Fibroblast of skin of left quadriceps (primary cell): ENCODE measurements around the gene SH3D19.

Experiments
- DNase-seq, 2 experiments: peaks; one replicate each; pipeline ENCODE4 v3.0.0-alpha.2; 2013; ENCODE audit warnings: low read depth in 2 of 2

SH3D19 gene

DNA sequence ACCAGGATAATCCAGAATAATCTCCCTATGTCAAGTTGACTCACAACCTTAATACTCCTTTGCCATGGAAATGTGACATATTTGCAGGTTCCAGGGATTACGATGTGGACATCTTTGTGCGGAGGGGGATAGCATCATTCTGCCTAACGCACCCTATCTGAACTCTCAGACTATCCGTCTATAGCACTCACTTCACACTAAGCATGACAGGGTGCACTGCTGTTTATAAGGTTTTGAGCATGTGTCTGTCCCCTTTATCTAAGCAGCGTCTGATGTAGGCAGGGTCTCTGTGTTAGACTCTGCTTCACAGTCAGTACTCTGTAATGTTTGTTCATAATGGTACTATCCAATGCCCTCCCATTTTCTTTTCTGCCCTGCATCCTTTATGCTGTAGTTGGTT is 91.8 kb downstream of the SH3D19 start:
- no peak for DNase-seq

DNA sequence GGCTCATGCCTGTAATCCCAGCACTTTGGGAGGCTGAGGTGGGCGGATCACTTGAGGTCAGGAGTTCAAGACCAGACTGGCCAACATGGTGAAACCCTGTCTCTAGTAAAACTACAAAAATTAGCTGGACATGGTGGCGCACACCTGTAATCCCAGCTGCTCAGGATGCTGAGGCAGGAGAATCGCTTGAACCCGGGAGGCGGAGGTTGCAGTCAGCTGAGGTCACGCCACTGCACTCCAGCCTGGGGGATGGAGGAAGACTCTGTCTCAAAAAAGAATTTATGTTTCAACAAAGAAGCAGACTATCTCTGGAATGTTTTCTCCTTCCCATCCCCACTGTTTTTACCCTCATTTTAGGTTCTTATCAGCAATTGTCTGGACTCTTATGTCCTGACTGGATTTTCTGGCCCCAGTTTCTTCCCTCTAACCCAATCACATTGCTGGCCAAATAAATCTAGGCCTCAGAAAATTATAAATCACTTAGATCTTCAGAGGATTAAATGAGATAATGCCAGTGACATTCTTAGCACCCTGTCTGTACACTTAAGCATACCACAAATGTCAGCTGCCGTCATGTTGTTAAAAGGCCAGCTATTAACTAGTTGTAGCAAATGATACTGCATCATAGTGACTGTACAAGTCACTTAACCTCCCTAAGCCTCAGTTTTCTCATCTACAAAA is 93.3 kb downstream of the SH3D19 start:
- DNase-seq = no peak

DNA sequence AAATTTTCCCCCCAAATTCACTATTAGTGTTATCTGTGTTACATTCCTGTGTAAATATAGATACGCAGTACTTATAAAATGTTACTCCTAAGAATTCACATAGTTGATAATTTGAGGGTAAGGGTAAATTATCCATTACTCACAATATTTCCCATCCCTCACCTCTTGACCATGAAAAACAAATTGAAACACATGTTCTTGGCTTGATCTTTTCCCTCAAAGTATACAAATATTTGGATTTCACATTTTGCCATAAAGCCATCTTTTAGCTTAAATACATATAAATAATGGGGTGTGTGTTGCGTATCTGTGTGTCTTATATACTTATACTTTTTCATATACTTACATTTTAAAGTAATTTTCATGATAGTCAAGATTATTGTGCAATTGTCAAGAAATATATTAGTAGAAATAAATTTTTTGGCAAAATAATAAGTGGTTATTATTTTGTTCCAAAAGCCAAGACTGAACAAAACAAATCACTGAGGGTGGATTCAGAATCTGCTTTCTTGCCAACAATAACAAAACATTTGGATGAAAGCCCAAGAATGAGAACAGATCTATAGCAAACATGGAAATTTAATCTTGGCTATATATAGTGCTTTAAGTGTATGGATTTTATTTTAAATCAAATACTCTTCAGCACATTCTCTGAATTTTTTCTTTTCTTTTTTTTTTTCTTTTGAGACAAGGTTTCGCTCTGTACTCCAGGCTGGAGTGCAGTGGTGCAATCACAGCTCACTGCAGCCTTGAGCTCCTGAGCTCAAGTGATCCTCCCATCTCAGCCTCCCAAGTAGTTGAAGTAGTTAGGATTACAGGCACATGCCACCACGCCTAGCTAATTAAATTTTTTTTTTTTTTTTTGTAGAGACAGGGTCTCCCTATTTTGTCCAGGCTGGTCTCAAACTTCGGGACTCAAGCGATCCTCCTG is 97.0 kb downstream of the SH3D19 start:
- peak; percentile 62 for DNase-seq

DNA sequence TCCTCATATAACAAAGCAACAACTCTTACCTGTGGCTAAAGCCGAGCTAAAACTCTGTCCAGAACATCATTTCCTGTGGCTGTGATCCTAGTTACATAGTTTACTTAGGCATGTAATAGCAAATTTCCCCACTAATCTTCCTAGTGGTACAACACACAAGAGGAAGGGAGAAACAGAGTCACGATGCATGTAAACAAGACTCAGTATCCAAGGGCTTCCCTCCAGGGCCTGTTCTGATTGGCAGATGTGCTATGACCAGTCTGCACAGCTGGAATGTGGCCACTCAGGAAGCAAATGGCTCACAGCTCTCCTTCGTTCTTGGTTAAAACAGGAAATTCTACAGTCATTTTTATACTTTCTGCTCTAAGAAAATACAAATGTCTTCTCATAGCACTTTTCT is 97.7 kb downstream of the SH3D19 start:
- DNase-seq = peak; percentile 42 to 43

DNA sequence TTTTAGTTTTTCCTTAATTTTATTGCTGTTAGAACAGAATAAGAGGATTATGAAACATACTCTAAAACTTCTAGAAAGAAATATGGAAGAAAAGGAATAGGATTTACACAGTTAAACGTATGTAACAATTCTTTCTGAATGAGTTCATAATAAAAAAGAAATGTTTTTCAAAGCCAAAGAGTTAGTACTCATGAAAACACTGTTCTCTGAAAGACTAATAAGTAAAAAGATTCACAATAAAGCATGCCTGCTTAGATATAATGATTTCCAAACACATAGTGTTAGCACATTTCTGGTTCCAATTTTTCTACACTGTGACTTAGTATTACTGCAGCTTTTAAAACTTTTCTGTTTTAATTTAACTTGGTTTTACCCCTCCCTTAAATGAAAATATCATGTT is 98.2 kb downstream of the SH3D19 start:
- no peak for DNase-seq

DNA sequence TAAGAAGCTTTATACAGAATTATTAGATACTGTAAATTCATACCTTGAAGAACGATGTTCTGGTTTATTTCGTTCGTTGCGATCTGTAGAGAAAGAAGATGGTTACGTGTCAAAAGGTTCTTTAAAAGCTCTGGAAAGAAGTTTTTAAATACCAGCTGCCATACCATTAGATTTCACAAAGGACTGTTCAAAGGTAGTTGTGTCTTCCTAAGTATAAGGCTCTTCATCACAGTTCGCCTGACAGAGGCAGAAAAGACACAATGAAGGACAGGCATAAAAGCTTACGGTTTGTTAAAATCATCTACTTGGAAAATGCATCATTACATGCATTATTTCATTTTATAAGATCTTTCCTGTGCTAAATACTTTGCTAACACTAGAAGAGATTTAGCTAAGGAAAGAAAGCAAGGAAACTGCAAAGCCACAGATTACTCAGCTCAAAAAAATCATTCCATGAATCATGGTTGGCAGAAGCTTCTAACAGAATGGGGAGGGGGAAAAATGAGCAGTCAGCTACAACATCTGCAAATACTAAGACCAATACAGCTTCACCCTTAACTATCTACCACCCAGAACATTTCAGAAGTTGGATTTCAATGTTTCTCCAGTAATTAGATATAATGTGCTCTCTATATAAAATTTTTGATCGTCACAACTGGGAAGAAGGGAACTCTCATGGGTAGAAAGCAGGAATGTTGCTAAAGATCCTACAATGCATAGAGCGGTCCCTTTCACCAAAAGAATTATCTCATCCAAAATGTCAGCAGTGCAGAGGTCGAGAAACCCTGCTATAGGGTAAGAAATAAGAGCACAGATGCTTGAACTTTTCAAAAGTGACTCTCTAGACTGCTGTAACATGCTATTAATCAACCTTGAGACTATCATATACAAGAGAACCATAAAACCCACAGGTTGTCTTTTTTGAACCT is 99.1 kb downstream of the SH3D19 start:
- peak; percentile 78 to 79 for DNase-seq

DNA sequence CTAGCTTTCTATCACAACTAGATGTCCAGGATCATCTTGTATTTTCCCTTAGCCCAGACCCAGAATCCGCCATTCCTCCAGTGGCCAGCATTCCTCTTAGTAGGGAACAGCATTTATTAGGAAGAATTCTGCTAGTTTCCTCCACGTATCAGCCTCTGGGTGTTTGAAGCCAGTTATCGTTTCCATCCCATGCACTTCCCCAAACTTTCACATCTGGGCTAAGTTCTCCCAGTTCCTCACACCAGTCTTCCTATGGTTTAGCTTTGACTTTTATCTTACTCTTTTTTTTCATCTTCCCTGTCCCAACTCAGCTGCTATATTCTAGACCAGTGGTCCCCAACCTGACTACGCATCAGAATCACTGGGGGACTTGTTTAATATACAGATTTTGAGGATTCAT is 101.9 kb downstream of the SH3D19 start:
- no peak for DNase-seq

DNA sequence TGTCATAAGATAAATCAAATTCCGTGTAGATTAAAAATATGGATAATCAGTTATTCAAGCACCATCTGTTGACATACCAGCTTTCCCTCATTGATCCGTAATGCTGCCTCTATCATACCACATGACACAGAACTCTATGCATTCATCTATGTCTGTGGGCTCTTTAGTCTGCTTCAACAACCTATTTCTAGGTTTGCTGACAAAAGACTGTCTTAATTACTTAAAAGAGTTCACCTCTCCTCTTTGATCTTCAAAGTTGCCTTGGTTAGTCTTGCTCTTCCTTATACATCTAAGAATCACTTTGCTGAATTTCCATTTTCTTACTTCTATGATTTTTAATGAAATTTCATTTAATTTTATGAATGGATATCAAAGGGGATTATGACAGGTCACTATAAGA is 105.5 kb downstream of the SH3D19 start:
- no peak for DNase-seq

DNA sequence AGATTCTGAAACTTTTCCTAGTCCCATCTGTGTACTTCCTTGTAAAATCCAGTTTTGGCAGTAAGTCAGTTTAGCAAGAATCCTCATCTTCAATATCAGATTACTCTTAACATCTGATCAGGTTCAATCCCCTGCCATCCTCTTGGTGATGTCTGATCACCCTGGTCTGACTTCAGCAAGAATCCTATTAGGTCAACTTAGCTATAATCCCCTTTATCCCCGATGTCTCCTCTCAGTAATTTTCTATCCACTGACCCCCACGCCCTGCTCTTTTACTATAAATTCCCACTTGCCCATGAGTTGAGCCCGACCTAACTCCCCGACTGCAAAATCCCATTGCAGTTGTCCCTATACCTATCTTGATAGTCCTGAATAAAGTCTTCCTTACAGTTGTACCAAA is 106.3 kb downstream of the SH3D19 start:
- no peak for DNase-seq

DNA sequence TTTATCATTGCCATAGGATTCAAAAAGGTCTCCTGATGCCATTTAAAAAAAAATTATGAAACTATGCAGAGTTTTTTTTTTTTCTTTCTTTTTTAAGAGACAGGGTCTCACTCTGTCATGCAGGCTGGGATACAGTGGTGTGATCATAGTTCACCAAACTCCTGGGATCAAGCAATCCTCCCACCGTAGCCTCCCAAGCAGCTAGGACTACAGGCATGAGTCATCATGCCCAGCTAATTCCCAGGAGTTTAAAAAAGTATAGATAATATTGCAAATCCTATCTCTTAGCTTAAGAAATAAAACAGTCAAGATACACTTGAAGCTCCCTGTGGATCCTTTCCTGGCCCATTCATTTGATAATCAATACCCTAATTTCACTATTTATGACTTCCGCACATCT is 107.1 kb downstream of the SH3D19 start:
- DNase-seq = no peak

DNA sequence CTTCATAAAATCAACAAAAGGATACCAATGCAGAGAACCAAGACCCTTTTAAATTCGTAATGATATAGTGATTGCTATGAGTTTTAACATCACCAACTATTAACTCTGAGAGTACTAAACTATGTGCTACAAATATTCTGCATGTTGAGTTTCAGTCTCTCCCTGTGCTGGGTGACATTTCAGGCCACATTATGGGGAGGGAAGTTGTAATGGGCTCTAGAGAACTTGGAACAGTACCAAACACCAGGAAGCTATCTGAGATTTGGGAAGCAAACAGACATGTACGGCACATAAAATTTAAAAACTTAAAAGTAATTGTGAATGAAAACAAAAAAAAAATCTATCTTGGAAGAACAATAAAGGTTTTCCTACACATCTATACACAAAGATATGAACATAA is 108.1 kb downstream of the SH3D19 start:
- no peak for DNase-seq

DNA sequence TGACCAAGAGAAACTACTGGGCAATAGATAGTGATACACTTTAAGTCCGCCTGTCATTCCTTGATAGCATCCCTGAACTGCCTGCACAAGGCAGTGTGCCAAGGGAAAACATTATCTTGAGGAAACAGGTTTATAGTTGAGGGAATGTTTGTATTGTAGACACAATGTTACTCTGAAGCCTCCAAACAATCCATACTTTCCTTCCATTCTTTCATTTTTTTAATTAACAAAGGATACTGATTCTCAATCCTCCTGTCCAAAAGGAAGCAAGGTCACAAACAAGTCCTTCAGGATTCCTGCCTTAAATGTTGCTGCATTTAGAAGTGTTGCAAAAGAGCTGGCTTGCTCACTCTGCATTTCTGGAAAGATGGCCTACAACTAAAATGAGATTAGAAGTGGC is 110.1 kb downstream of the SH3D19 start:
- DNase-seq = no peak

DNA sequence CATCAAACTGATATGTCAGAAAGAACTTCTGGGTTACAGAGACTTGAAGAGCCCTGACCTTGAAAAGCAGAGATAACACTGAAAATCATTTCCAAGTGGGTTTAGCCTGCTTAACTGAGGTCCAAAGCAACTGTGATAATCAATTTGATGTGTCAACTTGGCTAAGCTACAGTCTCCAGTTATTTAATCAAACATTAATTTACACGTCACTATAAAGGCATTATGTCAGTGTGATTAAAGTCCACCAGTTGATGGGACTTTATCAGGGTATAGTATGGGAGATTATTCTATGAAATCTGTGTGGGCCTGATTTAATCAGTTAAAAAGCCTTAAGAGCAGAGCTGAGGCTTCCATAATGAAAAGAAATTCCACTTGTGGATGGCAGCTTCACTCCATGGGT is 117.5 kb downstream of the SH3D19 start:
- DNase-seq = no peak

DNA sequence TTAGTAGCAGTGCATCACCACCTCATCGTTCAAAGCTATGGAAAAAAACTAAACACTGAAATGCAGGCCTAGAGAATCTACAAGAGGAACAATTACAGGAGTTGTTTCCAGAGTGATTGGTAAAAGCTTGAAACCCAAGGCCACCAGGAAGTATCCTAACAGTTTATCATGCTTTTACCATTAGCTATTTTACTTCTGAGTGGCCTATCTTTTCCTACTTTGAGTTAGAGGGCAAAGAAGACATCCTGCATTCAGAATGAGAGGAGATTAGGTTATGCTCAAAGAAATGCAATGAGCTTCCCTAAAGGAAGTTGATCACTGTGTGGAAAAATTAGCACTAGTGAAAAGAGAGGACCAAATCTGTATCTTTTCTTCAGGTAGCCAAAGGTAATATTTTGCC is 118.2 kb downstream of the SH3D19 start:
- no peak for DNase-seq

DNA sequence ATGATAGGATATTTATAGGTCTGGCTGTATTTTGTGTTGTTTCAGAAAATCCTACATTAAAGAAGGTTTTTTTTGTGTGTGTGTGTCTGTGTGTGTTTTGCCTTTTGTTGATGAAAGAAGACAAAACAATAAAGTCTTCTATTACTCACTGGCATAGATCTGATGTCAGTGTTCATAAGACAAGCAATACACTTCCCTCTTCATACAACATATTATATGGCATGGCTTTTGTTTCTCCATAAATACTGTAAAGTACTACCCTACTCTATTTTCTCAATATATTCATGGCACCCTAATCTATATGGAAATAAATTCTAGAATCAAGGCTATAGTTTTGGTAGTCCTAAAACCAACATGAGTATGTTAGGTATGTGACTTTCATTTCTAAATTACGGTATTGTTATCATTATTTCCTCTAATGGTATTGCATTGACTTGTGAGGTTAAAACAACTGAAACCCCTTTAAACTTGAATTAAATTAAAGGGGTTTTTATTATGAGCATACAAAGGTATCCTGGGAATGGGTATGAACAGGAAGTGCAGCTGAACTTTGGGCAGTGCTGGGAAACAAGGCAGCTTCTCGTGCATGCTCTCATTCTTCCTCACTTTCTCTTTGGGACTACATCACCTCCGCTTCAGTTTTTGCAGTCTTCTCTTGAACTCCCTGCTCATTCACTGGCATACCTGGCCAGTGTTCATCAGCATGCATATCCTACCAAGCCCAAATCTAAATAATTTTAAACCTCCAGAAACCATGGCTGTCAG is 119.0 kb downstream of the SH3D19 start:
- no peak for DNase-seq

DNA sequence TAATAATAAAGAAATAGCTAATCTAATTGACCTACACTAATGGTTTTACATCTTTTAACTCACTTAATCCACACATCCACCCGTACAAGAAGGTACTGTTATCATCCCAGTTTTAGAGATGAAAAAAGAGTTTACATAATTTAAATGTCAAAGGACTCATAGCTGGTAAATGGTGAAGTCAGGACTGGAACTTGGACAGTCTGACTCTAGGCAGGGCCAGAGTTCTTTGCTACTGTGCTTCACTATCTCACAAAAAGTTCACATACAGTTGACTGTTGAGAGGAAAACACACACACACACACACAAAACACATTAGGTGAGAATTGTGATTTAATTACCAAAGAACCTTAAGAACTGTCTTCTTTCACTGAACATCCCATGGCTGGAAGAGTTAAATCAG is 119.7 kb downstream of the SH3D19 start:
- no peak for DNase-seq

DNA sequence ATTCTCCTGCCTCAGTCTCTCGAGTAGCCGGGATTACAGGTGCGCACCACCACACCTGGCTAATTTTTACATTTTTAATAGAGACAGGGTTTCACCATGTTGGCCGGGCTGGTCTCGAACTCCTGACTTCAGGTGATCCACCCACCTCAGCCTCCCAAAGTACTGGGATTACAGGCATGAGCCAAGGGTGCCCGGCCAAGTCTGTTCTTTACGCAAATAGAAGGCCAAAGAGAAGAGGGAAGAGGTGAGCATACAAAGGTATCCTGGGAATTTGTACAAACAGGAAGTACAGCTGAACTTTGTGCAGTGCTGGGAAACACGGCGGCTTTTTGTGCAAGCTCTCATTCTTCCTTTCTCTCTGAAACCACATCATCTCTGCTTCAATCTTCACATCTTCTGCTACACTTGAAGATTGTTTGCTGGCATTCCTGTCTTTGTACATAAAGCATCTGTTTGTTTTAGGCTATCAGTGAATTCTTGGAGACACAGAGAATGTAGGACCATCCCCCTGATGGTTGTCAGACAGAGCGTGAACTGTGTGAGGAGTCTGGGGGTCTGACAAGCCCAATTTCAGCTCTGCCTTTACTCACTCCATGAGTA is 120.4 kb downstream of the SH3D19 start:
- no peak for DNase-seq

DNA sequence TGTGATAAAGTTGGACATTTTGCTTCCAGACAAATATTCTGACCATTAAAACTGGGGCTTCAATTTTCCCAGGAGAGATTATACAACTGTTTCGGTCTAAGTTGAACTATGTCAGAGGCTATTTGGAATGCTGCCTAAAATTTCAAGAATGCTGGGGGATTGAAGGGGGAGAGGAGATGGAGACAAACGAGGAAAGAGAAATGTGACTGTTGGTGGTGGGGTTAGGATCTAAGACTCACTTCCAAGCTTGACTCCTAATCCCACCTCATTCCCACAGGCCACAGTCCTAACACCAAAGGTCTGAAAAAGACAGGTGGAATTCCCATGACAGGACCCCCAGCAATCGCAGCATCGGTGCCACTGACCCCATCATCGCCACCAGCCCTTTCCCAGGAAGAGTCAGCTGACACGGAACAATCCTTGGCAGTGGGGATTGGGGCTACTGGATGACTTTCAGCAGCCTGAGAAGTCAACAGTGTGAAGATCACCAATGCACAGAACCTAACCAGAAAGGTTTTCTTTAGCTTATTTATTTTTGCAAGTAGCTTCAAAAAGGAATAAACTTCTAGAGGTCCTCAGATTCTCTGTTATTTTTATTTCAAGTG is 122.5 kb downstream of the SH3D19 start:
- DNase-seq = peak; percentile 31 to 38

DNA sequence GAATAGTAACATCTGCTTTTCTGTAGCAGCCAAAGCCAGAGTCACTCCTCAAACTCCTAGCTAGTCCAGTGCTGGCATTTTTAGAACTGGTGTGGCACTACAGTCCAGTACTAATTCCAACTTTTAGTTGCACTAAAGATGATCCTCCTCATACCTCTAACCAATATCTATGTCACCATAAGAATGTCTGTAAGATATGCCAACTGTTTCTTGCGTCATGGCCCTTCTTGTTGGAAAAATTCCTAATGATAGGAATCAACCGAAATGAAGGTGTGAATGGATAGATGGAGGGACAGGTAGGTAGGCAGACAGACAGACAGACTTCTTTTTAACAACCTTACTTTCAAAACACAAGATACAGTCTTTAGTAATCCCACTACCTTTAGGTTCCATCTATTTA is 123.0 kb downstream of the SH3D19 start:
- no peak for DNase-seq

DNA sequence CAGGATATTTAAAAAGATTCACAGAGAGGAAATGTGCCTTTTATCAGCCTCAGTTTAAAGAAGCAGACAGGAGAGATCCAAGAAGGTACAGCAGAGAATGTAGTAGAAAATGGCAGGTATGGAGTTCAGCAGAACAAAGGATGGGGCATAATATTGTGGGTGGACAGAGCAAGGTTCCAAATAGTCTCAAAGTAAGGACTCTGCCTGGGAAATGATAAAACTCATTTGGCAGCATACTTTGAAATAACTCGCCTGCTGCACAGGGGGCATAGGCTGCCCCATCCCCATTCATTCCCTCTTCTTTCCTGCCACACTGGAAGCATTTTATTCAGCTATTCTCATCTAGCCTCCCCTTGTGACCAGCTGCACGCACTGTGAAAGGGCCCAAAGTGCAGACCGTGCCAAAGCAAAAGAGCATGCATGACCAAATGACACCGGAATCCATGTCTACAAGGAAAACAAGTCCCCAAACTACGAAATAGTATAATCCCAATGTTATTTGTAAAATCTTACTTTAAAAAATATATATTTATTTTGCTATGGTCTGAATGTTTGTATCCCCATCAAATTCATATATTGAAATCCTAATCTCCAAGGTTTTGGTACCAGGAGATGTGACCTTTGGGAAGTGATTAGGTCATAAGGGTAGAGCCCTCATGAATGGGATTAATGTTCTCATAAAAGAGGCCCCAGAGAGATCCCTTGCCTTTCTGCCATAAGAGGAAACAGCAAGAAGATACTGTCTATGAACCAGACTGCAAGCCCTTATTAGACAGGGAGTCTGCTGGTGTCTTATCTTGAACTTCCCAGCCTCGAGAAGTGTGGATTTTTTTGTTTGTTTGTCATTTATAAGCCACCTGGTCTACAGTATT is 125.8 kb downstream of the SH3D19 start:
- DNase-seq = no peak
